ENCODE measurements around the gene ZDHHC14. TPM values are rescaled to one million over a fixed set of nuclear protein-coding genes. Genes with fewer than 3 reads are reported as not detected.

ZDHHC14 gene
- total RNA-seq, 1 experiment from 2014 or later = 17.3 TPM

DNA sequence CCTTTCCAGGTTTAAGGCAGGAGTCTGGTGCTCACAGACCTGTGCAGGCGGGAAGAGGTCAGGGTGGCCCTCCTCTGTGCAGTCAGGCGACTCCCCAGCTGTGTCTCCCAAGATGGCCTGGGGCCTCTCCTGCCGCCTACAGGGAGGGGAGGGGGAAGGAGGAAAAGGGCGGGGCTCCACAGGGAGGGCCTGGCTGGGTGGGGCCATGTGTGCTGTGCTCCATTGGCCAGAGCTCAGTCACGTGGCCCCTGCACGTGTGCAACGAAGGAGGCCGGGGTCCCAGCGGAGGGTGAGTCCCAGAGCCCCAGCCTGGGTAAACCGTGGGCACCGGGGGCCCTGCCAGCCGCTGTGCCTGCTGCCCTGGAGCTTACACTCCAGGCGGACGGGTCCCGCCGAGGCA lies 211.6 kb downstream of the ZDHHC14 start:
- intact Hi-C loops (cut with micrococcal nuclease; ENCODE audit: unreplicated experiment) = loop anchor here (10.0 kb wide), 1 partner anchor 118 kb away; no protein-coding TSS in a partner anchor
- TF ChIP-seq, protein P1, sequence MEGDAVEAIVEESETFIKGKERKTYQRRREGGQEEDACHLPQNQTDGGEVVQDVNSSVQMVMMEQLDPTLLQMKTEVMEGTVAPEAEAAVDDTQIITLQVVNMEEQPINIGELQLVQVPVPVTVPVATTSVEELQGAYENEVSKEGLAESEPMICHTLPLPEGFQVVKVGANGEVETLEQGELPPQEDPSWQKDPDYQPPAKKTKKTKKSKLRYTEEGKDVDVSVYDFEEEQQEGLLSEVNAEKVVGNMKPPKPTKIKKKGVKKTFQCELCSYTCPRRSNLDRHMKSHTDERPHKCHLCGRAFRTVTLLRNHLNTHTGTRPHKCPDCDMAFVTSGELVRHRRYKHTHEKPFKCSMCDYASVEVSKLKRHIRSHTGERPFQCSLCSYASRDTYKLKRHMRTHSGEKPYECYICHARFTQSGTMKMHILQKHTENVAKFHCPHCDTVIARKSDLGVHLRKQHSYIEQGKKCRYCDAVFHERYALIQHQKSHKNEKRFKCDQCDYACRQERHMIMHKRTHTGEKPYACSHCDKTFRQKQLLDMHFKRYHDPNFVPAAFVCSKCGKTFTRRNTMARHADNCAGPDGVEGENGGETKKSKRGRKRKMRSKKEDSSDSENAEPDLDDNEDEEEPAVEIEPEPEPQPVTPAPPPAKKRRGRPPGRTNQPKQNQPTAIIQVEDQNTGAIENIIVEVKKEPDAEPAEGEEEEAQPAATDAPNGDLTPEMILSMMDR (IDR thresholded peaks at IDR 0.05; ENCODE audit: unreplicated experiment) = no peak
- H3K4me1 Mint-ChIP-seq (ENCODE audit: low read depth, unreplicated experiment) = peaks cover 9% of the 10 kb centered on the region

DNA sequence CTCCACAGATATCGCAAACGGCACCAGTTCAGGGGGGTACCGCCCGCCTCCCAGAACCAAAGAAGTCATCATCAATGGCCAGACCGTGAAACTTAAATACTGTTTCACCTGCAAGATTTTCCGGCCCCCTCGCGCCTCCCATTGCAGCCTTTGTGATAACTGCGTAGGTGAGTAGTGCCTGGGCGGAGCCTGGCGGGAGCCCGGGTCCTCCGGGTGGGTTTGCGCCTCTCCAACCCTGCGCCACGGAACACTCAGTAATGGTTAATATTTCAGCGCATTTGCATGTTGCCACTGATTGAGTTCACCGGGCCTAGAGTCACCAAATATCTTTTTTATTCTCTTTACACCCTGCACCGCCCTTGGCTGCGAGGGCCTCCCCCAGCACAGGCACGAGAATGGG lies 212.0 kb downstream of the ZDHHC14 start:
- Mint-ChIP-seq H3K36me3 (ENCODE audit: insufficient read depth, unreplicated experiment) (no peaks in the 10 kb centered on the region), H3K27me3 (ENCODE audit: unreplicated experiment) (no peaks in the 10 kb centered on the region), H3K27ac (ENCODE audit: unreplicated experiment) (no peak overlapping the region), H3K4me3 (ENCODE audit: low read depth, unreplicated experiment) (no peak overlapping the region), H3K4me1 (ENCODE audit: low read depth, unreplicated experiment) (peaks cover 14% of the 10 kb centered on the region), H3K9me3 (ENCODE audit: low read depth, unreplicated experiment) (peaks cover 4% of the 10 kb centered on the region)
- no TSS peak for BruUV-seq (replicated peaks)
- no peak for DNase-seq
- CTCF ChIA-PET = no interaction called here
- TF ChIP-seq, protein P1 (IDR thresholded peaks at IDR 0.05; ENCODE audit: unreplicated experiment) = no peak
- intact Hi-C loops (cut with micrococcal nuclease; ENCODE audit: unreplicated experiment) = loop anchor here (10.0 kb wide), 1 partner anchor 118 kb away; no protein-coding TSS in a partner anchor

More for the DNA sequence above, 211.6 kb downstream of the ZDHHC14 start:
- no peak overlapping the region for H3K27ac Mint-ChIP-seq (ENCODE audit: unreplicated experiment)
- CTCF ChIA-PET = no interaction called here
- no peaks in the 10 kb centered on the region for H3K36me3 Mint-ChIP-seq (ENCODE audit: insufficient read depth, unreplicated experiment)
- H3K4me3 Mint-ChIP-seq (ENCODE audit: low read depth, unreplicated experiment) = no peak overlapping the region
- DNase-seq = no peak
- peaks cover 4% of the 10 kb centered on the region for H3K9me3 Mint-ChIP-seq (ENCODE audit: low read depth, unreplicated experiment)
- BruUV-seq (replicated peaks) = no TSS peak
- no peaks in the 10 kb centered on the region for H3K27me3 Mint-ChIP-seq (ENCODE audit: unreplicated experiment)

DNA sequence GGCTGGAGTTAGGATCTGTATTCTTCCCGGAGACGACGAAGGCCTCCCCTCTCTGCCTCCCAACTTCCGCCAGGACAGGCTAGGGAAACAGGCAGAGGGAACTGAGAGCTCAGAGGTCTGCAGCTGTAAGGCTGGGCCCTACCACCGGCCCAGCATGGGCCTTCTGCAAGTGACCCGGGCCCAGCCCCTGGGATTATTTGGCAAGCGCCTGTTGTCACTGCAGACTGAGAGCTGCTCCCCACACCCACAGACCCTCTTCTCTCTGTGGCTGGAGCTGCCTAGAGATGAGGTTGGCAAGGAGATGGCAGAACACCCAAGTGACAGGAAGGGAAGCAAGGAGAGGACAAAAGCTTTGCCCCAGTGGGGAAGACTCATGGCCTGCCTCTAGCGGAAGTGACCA lies 212.6 kb downstream of the ZDHHC14 start:
- CTCF ChIA-PET = no interaction called here
- TF ChIP-seq, protein P1 (IDR thresholded peaks at IDR 0.05; ENCODE audit: unreplicated experiment) = no peak
- Mint-ChIP-seq H3K27ac (ENCODE audit: unreplicated experiment) (no peak overlapping the region), H3K36me3 (ENCODE audit: insufficient read depth, unreplicated experiment) (no peaks in the 10 kb centered on the region), H3K4me1 (ENCODE audit: low read depth, unreplicated experiment) (peaks cover 17% of the 10 kb centered on the region), H3K27me3 (ENCODE audit: unreplicated experiment) (no peaks in the 10 kb centered on the region), H3K4me3 (ENCODE audit: low read depth, unreplicated experiment) (no peak overlapping the region), H3K9me3 (ENCODE audit: low read depth, unreplicated experiment) (peaks cover 4% of the 10 kb centered on the region)
- DNase-seq = no peak
- no TSS peak for BruUV-seq (replicated peaks)
- intact Hi-C loops (cut with micrococcal nuclease; ENCODE audit: unreplicated experiment) = loop anchor here (10.0 kb wide), 1 partner anchor 119 kb away; no protein-coding TSS in a partner anchor

DNA sequence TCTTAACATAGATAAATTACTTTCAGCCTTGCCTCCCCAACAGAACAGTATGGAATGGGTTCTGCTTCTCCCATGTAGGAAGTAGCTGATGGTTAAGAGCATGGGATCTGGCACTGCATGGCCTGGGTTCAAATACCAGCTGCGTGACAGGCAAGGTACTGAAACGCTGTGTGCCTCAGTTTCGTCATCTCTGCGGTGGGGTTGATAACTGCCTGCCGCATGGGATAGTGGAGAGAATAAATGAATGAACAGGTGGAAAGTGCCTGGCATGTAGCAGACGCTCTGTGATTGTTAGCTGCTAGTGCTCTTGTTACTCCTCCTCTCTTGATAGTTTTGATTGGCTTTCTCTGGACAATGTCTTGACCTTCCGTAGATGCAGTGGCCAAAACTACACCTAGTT lies 213.3 kb downstream of the ZDHHC14 start:
- H3K9me3 Mint-ChIP-seq (ENCODE audit: low read depth, unreplicated experiment) = peaks cover 4% of the 10 kb centered on the region
- peaks cover 17% of the 10 kb centered on the region for H3K4me1 Mint-ChIP-seq (ENCODE audit: low read depth, unreplicated experiment)
- TF ChIP-seq, protein P1 (IDR thresholded peaks at IDR 0.05; ENCODE audit: unreplicated experiment) = no peak
- no peaks in the 10 kb centered on the region for H3K27me3 Mint-ChIP-seq (ENCODE audit: unreplicated experiment)
- no peaks in the 10 kb centered on the region for H3K36me3 Mint-ChIP-seq (ENCODE audit: insufficient read depth, unreplicated experiment)
- DNase-seq = no peak
- no peak overlapping the region for H3K4me3 Mint-ChIP-seq (ENCODE audit: low read depth, unreplicated experiment)
- no peak overlapping the region for H3K27ac Mint-ChIP-seq (ENCODE audit: unreplicated experiment)
- BruUV-seq (replicated peaks) = no TSS peak
- CTCF ChIA-PET = no interaction called here
- intact Hi-C loops (cut with micrococcal nuclease; ENCODE audit: unreplicated experiment) = loop anchor here (10.0 kb wide), 1 partner anchor 119 kb away; no protein-coding TSS in a partner anchor

Measured in Calu3 (cell line).